ENCODE data around the gene SV2B. TPM values are rescaled to one million over a fixed set of nuclear protein-coding genes. Genes with fewer than 3 reads are reported as not detected.

Gene SV2B
- total RNA-seq, 2 donors from 2014 or later: 6.5 to 8.8 TPM

- Histone ChIP-seq H3K4me3 (ENCODE audit: low read length) (peak overlapping the region; percentile 79), H3K36me3 (ENCODE audit: control insufficient read depth, insufficient read depth, low read length) (no peaks in the 10 kb centered on the region), H3K27ac (ENCODE audit: low read depth, low read length) (no peak overlapping the region), H3K9ac (ENCODE audit: extremely low read depth, low read length, poor library complexity, severe bottlenecking) (no peak overlapping the region), H3K27me3 (ENCODE audit: control insufficient read depth, insufficient read depth, low read length, poor library complexity, severe bottlenecking) (peaks cover 100% of the 10 kb centered on the region), H3K4me1 (ENCODE audit: control insufficient read depth, insufficient read depth, low read length) (peaks cover 6% of the 10 kb centered on the region), H3K9me3 (ENCODE audit: control insufficient read depth, low read length) (no peaks in the 10 kb centered on the region)
- peak; percentile 66 for DNase-seq
- H3K27me3 Mint-ChIP-seq (ENCODE audit: insufficient read depth): peaks cover 93% of the 10 kb centered on the region
- H3K4me3 Mint-ChIP-seq: peak overlapping the region; percentile 55
- TF ChIP-seq, protein P1, sequence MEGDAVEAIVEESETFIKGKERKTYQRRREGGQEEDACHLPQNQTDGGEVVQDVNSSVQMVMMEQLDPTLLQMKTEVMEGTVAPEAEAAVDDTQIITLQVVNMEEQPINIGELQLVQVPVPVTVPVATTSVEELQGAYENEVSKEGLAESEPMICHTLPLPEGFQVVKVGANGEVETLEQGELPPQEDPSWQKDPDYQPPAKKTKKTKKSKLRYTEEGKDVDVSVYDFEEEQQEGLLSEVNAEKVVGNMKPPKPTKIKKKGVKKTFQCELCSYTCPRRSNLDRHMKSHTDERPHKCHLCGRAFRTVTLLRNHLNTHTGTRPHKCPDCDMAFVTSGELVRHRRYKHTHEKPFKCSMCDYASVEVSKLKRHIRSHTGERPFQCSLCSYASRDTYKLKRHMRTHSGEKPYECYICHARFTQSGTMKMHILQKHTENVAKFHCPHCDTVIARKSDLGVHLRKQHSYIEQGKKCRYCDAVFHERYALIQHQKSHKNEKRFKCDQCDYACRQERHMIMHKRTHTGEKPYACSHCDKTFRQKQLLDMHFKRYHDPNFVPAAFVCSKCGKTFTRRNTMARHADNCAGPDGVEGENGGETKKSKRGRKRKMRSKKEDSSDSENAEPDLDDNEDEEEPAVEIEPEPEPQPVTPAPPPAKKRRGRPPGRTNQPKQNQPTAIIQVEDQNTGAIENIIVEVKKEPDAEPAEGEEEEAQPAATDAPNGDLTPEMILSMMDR (conservative IDR thresholded peaks at IDR 0.05): no peak
- no peaks in the 10 kb centered on the region for H3K36me3 Mint-ChIP-seq (ENCODE audit: low read depth)
- WGBS, 2 experiments (ENCODE audit: insufficient coverage in 1 of 2, insufficient read length in 1 of 2): 29 to 34% methylated on average over 16 to 18 of the region's 18 CpGs
- H3K9me3 Mint-ChIP-seq: no peaks in the 10 kb centered on the region
- no peak overlapping the region for H3K27ac Mint-ChIP-seq
- peaks cover 18% of the 10 kb centered on the region for H3K4me1 Mint-ChIP-seq
Measured at GRCh38 chr15:91100814-91101607, 954 bp downstream of the SV2B start.

- peak overlapping the region; percentile 55 for H3K4me3 Mint-ChIP-seq
- DNase-seq: no peak
- H3K4me1 ChIP-seq (ENCODE audit: control insufficient read depth, insufficient read depth, low read length): peaks cover 6% of the 10 kb centered on the region
- TF ChIP-seq, protein P1 (conservative IDR thresholded peaks at IDR 0.05): no peak
- H3K27ac ChIP-seq (ENCODE audit: low read depth, low read length): no peak overlapping the region
- H3K27ac Mint-ChIP-seq: no peak overlapping the region
- H3K9ac ChIP-seq (ENCODE audit: extremely low read depth, low read length, poor library complexity, severe bottlenecking): no peak overlapping the region
- no peaks in the 10 kb centered on the region for H3K9me3 Mint-ChIP-seq
- no peak overlapping the region for H3K4me3 ChIP-seq (ENCODE audit: low read length)
- peaks cover 100% of the 10 kb centered on the region for H3K27me3 ChIP-seq (ENCODE audit: control insufficient read depth, insufficient read depth, low read length, poor library complexity, severe bottlenecking)
- no peaks in the 10 kb centered on the region for H3K36me3 ChIP-seq (ENCODE audit: control insufficient read depth, insufficient read depth, low read length)
- no peaks in the 10 kb centered on the region for H3K36me3 Mint-ChIP-seq (ENCODE audit: low read depth)
- H3K4me1 Mint-ChIP-seq: peaks cover 18% of the 10 kb centered on the region
- H3K27me3 Mint-ChIP-seq (ENCODE audit: insufficient read depth): peaks cover 95% of the 10 kb centered on the region
- WGBS, 2 experiments (ENCODE audit: insufficient coverage in 1 of 2, insufficient read length in 1 of 2): 80 to 100% methylated on average over 1 to 5 of the region's 5 CpGs
- H3K9me3 ChIP-seq (ENCODE audit: control insufficient read depth, low read length): no peaks in the 10 kb centered on the region
Measured at GRCh38 chr15:91101608-91101920, 1.5 kb downstream of the SV2B start.

DNA sequence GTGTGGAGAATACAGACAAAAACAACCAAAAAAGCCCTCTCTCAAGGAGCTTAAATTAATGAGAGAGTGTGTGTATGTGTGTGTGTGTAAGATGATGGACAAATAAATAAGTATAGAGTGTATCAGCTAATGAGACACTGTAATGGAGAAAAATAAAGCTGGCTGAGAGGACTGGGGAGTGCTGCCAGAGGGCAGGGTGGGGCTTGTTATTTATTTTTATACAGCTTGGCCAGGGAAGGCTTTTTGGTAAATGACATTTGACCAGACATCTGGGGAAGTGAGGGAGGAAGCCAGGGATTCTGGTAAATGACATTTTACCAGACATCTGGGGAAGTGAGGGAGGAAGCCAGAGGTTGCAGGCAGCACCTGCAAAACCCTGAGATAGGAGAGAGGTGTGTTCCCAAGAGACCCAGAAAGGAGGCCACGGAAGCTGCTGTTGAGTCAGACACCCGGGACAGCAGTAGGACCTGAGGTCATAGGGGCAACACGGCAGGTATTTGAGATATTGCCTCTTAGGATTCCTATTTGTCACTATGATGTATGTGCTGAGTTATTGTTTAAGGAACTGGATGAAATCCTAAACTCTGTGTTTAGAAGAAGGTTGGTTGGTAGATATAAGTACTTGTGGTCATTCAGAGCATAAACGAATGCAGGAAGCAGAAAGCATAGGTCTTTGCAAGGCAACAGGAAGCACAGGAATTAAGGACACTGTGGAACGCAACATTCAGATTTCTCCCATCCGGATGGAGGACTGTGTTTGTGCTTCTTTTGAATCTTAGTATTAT lies 2.7 kb downstream of the SV2B start:
- Mint-ChIP-seq H3K36me3 (ENCODE audit: low read depth) (no peaks in the 10 kb centered on the region), H3K27ac (no peak overlapping the region), H3K27me3 (ENCODE audit: insufficient read depth) (peaks cover 89% of the 10 kb centered on the region), H3K9me3 (no peaks in the 10 kb centered on the region), H3K4me1 (peaks cover 18% of the 10 kb centered on the region), H3K4me3 (no peak overlapping the region)
- Histone ChIP-seq H3K27ac (ENCODE audit: low read depth, low read length) (no peak overlapping the region), H3K9me3 (ENCODE audit: control insufficient read depth, low read length) (no peaks in the 10 kb centered on the region), H3K9ac (ENCODE audit: extremely low read depth, low read length, poor library complexity, severe bottlenecking) (no peak overlapping the region), H3K27me3 (ENCODE audit: control insufficient read depth, insufficient read depth, low read length, poor library complexity, severe bottlenecking) (peaks cover 96% of the 10 kb centered on the region), H3K4me1 (ENCODE audit: control insufficient read depth, insufficient read depth, low read length) (peaks cover 6% of the 10 kb centered on the region), H3K36me3 (ENCODE audit: control insufficient read depth, insufficient read depth, low read length) (no peaks in the 10 kb centered on the region), H3K4me3 (ENCODE audit: low read length) (no peak overlapping the region)
- WGBS, 2 experiments (ENCODE audit: insufficient coverage in 1 of 2, insufficient read length in 1 of 2): 95 to 97% methylated on average over 5 of the region's 6 CpGs
- TF ChIP-seq, protein P1 (conservative IDR thresholded peaks at IDR 0.05): no peak
- no peak for DNase-seq
